H9 (cell line): ENCODE results near the gene LRIG1. TPM values are rescaled to one million over a fixed set of nuclear protein-coding genes. Genes with fewer than 3 reads are reported as not detected.

ENCODE experiments used
- DNase-seq: peaks from one replicate; pipeline ENCODE4 v3.0.0-alpha.2; 2017
- H2AFZ ChIP-seq: one replicate; pipeline ENCODE4 v1.6.1; 2013; ENCODE audit warnings: mild to moderate bottlenecking, low read length, control low read depth, moderate library complexity
- H2AK5ac ChIP-seq: 2 replicates; pipeline ENCODE4 v1.6.1; 2013; ENCODE audit warnings: low read length, control low read depth, mixed read lengths; ENCODE audit not compliant: insufficient read length
- H2BK120ac ChIP-seq: one replicate; pipeline ENCODE4 v1.6.1; 2013; ENCODE audit warnings: low read depth, mild to moderate bottlenecking, low read length, control low read depth, inconsistent platforms; ENCODE audit not compliant: poor library complexity, severe bottlenecking
- H2BK12ac ChIP-seq: 2 replicates; pipeline ENCODE4 v1.6.1; 2013; ENCODE audit warnings: low read length, control low read depth, mixed read lengths, low read depth; ENCODE audit not compliant: insufficient read length
- H2BK15ac ChIP-seq: 2 replicates; pipeline ENCODE4 v1.6.1; 2013; ENCODE audit warnings: low read depth, low read length, control low read depth
- H2BK20ac ChIP-seq: one replicate; pipeline ENCODE4 v1.6.1; 2013; ENCODE audit warnings: low read depth, mild to moderate bottlenecking, low read length, control low read depth, inconsistent platforms; ENCODE audit not compliant: poor library complexity, severe bottlenecking
- H2BK5ac ChIP-seq: 2 replicates; pipeline ENCODE4 v1.6.1; 2013; ENCODE audit warnings: low read length, control low read depth, mixed read lengths; ENCODE audit not compliant: insufficient read length
- H3K14ac ChIP-seq: 2 replicates; pipeline ENCODE4 v1.6.1; 2013; ENCODE audit warnings: low read length, control low read depth; ENCODE audit not compliant: insufficient read depth
- H3K18ac ChIP-seq: 2 replicates; pipeline ENCODE4 v1.6.1; 2013; ENCODE audit warnings: low read depth, mild to moderate bottlenecking, mixed read lengths, low read length, control low read depth; ENCODE audit not compliant: insufficient read length
- H3K23ac ChIP-seq: 2 replicates; pipeline ENCODE4 v1.6.1; 2013; ENCODE audit warnings: low read length, control low read depth, mixed read lengths, low read depth; ENCODE audit not compliant: insufficient read length
- H3K23me2 ChIP-seq: 2 replicates; pipeline ENCODE4 v1.6.1; 2013; ENCODE audit warnings: low read depth, mild to moderate bottlenecking, mixed read lengths, low read length, control low read depth; ENCODE audit not compliant: insufficient read length, poor library complexity, severe bottlenecking
- H3K27ac ChIP-seq: 2 replicates; pipeline ENCODE4 v1.5.1; 2013; ENCODE audit warnings: low read length, control low read depth, mixed read lengths, low read depth; ENCODE audit not compliant: insufficient read length
- H3K27me3 ChIP-seq: 2 replicates; pipeline ENCODE4 v1.6.1; 2013; ENCODE audit warnings: low read length, control low read depth, inconsistent platforms; ENCODE audit not compliant: insufficient read depth
- H3K4ac ChIP-seq: 2 replicates; pipeline ENCODE4 v1.6.1; 2013; ENCODE audit warnings: low read depth, mild to moderate bottlenecking, control low read depth, inconsistent platforms, low read length, moderate library complexity
- H3K4me1 ChIP-seq: 2 replicates; pipeline ENCODE4 v1.6.1; 2013; ENCODE audit warnings: low read length, control low read depth, inconsistent platforms; ENCODE audit not compliant: insufficient read depth
- H3K4me2 ChIP-seq: 2 replicates; pipeline ENCODE4 v1.6.1; 2013; ENCODE audit warnings: low read length, control low read depth, mixed read lengths; ENCODE audit not compliant: insufficient read length, insufficient read depth
- H3K56ac ChIP-seq: 2 replicates; pipeline ENCODE4 v1.6.1; 2013; ENCODE audit warnings: low read depth, mild to moderate bottlenecking, mixed read lengths, low read length, control low read depth; ENCODE audit not compliant: insufficient read length
- H3K79me1 ChIP-seq: 2 replicates; pipeline ENCODE4 v1.6.1; 2013; ENCODE audit warnings: low read depth, mild to moderate bottlenecking, moderate library complexity, low read length, control low read depth, inconsistent platforms; ENCODE audit not compliant: insufficient read depth, poor library complexity, severe bottlenecking
- H3K79me2 ChIP-seq: 2 replicates; pipeline ENCODE4 v1.6.1; 2013; ENCODE audit warnings: low read length, control low read depth, inconsistent platforms; ENCODE audit not compliant: insufficient read depth
- H3K9ac ChIP-seq: 2 replicates; pipeline ENCODE4 v1.6.1; 2013; ENCODE audit warnings: low read length, control low read depth, mixed read lengths; ENCODE audit not compliant: insufficient read length; ENCODE audit errors: extremely low read depth
- H3K9me3 ChIP-seq: one replicate; pipeline ENCODE4 v1.6.1; 2013; ENCODE audit warnings: low read depth, low read length, inconsistent platforms; ENCODE audit not compliant: control insufficient read depth
- H3T11ph ChIP-seq: one replicate; pipeline ENCODE4 v1.6.1; 2013; ENCODE audit warnings: mild to moderate bottlenecking, low read length, control low read depth, inconsistent platforms
- H4K20me1 ChIP-seq: one replicate; pipeline ENCODE4 v1.6.1; 2013; ENCODE audit not compliant: control insufficient read depth, insufficient read length, insufficient read depth
- H4K5ac ChIP-seq: 2 replicates; pipeline ENCODE4 v1.6.1; 2013; ENCODE audit warnings: low read depth, mild to moderate bottlenecking, mixed read lengths, low read length, control low read depth; ENCODE audit not compliant: insufficient read length
- H4K8ac ChIP-seq: replicated peaks from 2 replicates; pipeline ENCODE4 v1.6.1; 2013; ENCODE audit warnings: low read length, control low read depth, mixed read lengths, low read depth; ENCODE audit not compliant: insufficient read length
- H4K91ac ChIP-seq: 2 replicates; pipeline ENCODE4 v1.6.1; 2013; ENCODE audit warnings: low read depth, mild to moderate bottlenecking, moderate library complexity, mixed read lengths, low read length, control low read depth; ENCODE audit not compliant: insufficient read length
- H3K27ac Mint-ChIP-seq, 3 experiments: 2 replicates in 2 of 3; 3 replicates in 1 of 3; pipeline ENCODE4 v1.8.0; 2020 to 2021; ENCODE audit warnings: mixed read lengths in 3 of 3, mild to moderate bottlenecking in 1 of 3, moderate library complexity in 1 of 3
- H3K27me3 Mint-ChIP-seq: 2 replicates; pipeline ENCODE4 v1.8.0; 2021; ENCODE audit warnings: low read depth, mild to moderate bottlenecking, moderate library complexity, mixed read lengths
- H3K36me3 Mint-ChIP-seq, 3 experiments: 2 replicates in 2 of 3; 3 replicates in 1 of 3; pipeline ENCODE4 v1.8.0; 2020 to 2021; ENCODE audit warnings: low read depth in 3 of 3, mixed read lengths in 3 of 3; ENCODE audit not compliant: insufficient read depth in 1 of 3
- H3K4me1 Mint-ChIP-seq, 2 experiments: 2 replicates each; pipeline ENCODE4 v1.8.0; 2020; ENCODE audit warnings: mixed read lengths in 2 of 2
- H3K4me3 Mint-ChIP-seq, 2 experiments: 2 replicates in 1 of 2; 3 replicates in 1 of 2; pipeline ENCODE4 v1.8.0; 2020 to 2021; ENCODE audit warnings: mild to moderate bottlenecking in 2 of 2, mixed read lengths in 2 of 2, moderate library complexity in 1 of 2
- H3K9me3 Mint-ChIP-seq, 2 experiments: 2 replicates in 1 of 2; 3 replicates in 1 of 2; pipeline ENCODE4 v1.8.0; 2020; ENCODE audit warnings: mild to moderate bottlenecking in 2 of 2, mixed read lengths in 2 of 2, moderate library complexity in 1 of 2
- WGBS: extraction: QIAGEN DNeasy Blood & Tissue Kit; methylation state at CpG from one replicate; pipeline ENCODE4 v1.1.7; 2013; ENCODE audit warnings: missing lambda C conversion rate, low lambda C conversion rate, mixed read lengths; ENCODE audit not compliant: insufficient read length; ENCODE audit errors: extremely low coverage; 5-methylcytosine and 5-hydroxymethylcytosine counted together
- total RNA-seq: library from RNA; stranded (reverse); gene quantifications from 2 replicates; pipeline ENCODE4 v1.2.1, GENCODE V29; 2021
- TF ChIP-seq, protein P1 (sequence below): fragments of 200-600 bp; sonication (generic); conservative IDR thresholded peaks from 3 replicates; pipeline ENCODE4 v1.8.0; 2021; ENCODE audit warnings: antibody characterized with exemption, mild to moderate bottlenecking

LRIG1 gene
- total RNA-seq, 1 experiment from 2014 or later, result 70.3 TPM

DNA sequence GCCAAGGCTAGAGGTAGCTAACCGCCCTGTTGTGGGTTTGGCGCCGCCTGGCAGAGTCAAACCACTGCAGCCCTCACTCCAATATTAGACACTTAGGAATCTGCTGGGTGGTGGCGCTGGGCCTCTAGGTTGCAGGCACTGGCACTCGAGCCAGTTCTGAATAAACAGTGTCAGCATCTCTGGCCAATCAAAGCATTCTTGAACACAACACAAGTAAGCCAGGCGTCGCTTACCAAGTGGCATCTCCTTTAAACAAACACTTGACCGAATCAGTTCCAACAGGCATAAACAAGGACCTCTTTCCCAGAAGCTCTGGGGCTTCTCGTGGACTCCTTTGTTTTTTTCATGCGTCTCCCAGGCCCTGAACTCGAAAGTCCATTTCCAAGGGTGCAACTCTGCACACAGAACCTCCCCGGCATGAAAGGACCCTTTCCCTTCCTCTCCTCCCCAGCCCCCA, 82.3 kb downstream of the LRIG1 start:
- Mint-ChIP-seq H3K4me3 (no peak overlapping the region), H3K27ac (peak overlapping the region; percentile 27 to 77 (median 60); a peak in 3 of 7 replicates), H3K9me3 (peaks cover 34 to 39% of the 10 kb centered on the region in 2 experiments), H3K36me3 (peaks cover 82 to 95% (median 86%) of the 10 kb centered on the region in 3 experiments), H3K4me1 (peaks cover 25 to 33% of the 10 kb centered on the region in 2 experiments), H3K27me3 (no peaks in the 10 kb centered on the region; the same call in 1 of the 2 replicates)
- no peak overlapping the region for H2BK120ac ChIP-seq
- H3K4me2 ChIP-seq, result no peak overlapping the region
- H3K27me3 ChIP-seq, result no peaks in the 10 kb centered on the region
- H2BK15ac ChIP-seq, result no peak overlapping the region
- H3K9me3 ChIP-seq, result peaks cover 14% of the 10 kb centered on the region
- H3K4me1 ChIP-seq, result peaks cover 5% of the 10 kb centered on the region; the same call in 1 of the 2 replicates
- H2BK20ac ChIP-seq, result no peak overlapping the region
- H2BK5ac ChIP-seq, result no peak overlapping the region
- H4K5ac ChIP-seq, result no peak overlapping the region
- H3K9ac ChIP-seq, result no peak overlapping the region
- H2AFZ ChIP-seq, result no peak overlapping the region
- no peak for DNase-seq
- H3K23ac ChIP-seq, result no peak overlapping the region
- H3K14ac ChIP-seq, result no peak overlapping the region; the same call in 1 of the 2 replicates
- H3K79me1 ChIP-seq, result peaks cover 7% of the 10 kb centered on the region
- no peak overlapping the region for H3K18ac ChIP-seq
- WGBS, result no CpG with 5 or more reads among the region's 12 CpGs
- H2BK12ac ChIP-seq, result no peak overlapping the region
- H3K4ac ChIP-seq, result no peak overlapping the region
- no peak overlapping the region for H3T11ph ChIP-seq
- H3K79me2 ChIP-seq, result peaks cover 18% of the 10 kb centered on the region; the same call in 1 of the 2 replicates
- TF ChIP-seq, protein P1, sequence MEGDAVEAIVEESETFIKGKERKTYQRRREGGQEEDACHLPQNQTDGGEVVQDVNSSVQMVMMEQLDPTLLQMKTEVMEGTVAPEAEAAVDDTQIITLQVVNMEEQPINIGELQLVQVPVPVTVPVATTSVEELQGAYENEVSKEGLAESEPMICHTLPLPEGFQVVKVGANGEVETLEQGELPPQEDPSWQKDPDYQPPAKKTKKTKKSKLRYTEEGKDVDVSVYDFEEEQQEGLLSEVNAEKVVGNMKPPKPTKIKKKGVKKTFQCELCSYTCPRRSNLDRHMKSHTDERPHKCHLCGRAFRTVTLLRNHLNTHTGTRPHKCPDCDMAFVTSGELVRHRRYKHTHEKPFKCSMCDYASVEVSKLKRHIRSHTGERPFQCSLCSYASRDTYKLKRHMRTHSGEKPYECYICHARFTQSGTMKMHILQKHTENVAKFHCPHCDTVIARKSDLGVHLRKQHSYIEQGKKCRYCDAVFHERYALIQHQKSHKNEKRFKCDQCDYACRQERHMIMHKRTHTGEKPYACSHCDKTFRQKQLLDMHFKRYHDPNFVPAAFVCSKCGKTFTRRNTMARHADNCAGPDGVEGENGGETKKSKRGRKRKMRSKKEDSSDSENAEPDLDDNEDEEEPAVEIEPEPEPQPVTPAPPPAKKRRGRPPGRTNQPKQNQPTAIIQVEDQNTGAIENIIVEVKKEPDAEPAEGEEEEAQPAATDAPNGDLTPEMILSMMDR, result no peak
- H4K8ac ChIP-seq, result no peak overlapping the region
- H4K20me1 ChIP-seq, result no peaks in the 10 kb centered on the region
- no peak overlapping the region for H3K27ac ChIP-seq
- no peak overlapping the region for H2AK5ac ChIP-seq
- H4K91ac ChIP-seq, result no peak overlapping the region
- H3K56ac ChIP-seq, result no peak overlapping the region
- no peaks in the 10 kb centered on the region for H3K23me2 ChIP-seq
